T47D (cell line): ENCODE measurements around the gene GRPEL1.

Source experiments
- DNase-seq, 2 experiments: peaks; one replicate each; pipeline versions ENCODE4 v3.0.0 to v3.0.0-alpha.2; 2011 to 2012; ENCODE audit warnings: low read depth in 1 of 2, low spot score in 1 of 2
- JUND ChIP-seq: IDR thresholded peaks from 2 replicates; pipeline ENCODE4 v1.6.1; 2012; ENCODE audit warnings: low read depth
- in situ Hi-C: cut with HindIII; loops from 2 replicates; pipeline ENCODE4 v1.10.0; 2016; ENCODE audit warnings: low sequenced_read_pairs, low pct_unique_long_range_greater_than_20kb

The GRPEL1 gene

GRCh38 chr4:7043284-7044136, 24.4 kb downstream of the GRPEL1 start, which contains the start of gene TADA2B:
TADA2B (plus strand) TSS chr4:7043372; CDS start chr4:7043580, 208 bp downstream.
- in situ Hi-C loops: no loop called here
- no peak for DNase-seq
- no peak for TF ChIP-seq JUND

- in situ Hi-C loops: no loop called here
- no peak for TF ChIP-seq JUND
- peak; percentile 97 for DNase-seq
These were observed 25.2 kb downstream of the GRPEL1 start for GRCh38 chr4:7042503-7043283.

GRCh38 chr4:7041801-7042502, 25.9 kb downstream of the GRPEL1 start:
- in situ Hi-C loops: no loop called here
- TF ChIP-seq JUND: no peak
- DNase-seq: no peak

DNA sequence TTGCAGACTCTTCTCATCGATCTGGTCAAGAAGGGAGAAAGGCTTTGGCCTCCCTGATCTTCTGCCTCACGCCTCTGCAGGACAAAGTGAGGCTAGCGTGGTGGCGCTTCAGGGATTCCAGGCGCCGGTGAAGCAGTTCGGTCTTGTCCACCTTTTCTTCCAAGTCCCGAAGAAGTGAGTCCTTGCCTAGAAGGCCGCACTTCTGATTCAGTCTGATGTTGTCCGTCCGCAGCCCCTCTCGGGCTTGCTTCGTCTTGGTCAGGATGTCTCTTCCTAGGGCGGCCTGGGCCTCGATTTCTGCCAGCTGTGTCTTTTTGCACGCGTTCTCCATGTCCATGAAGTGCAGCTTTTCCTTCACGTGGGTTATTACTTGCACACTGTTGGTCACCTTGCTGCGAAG, 26.6 kb downstream of the GRPEL1 start:
- in situ Hi-C loops: no loop called here
- TF ChIP-seq JUND: no peak
- DNase-seq: no peak

DNA sequence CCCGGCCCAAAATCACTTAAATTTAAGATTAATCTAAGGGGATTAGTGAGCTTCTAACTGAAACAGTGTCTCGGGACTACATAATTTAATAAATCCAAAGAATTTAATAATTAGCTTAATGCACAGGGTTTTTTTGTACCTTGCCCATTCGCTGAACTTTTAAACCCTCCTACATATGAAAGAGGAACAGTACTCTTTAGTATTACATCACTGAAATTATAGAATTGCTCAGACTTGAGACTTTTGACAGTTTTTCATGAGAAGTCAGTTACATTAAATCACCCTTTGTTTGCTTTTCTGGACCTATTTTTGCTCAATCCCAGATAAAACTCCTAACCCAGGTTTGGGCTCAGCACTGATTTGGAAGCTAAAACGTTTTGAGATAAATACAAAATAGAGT, 27.1 kb downstream of the GRPEL1 start:
- DNase-seq: no peak
- TF ChIP-seq JUND: no peak

GRCh38 chr4:7037425-7037824, 30.4 kb downstream of the GRPEL1 start:
- DNase-seq: no peak
- in situ Hi-C loops: no loop called here
- TF ChIP-seq JUND: no peak

More for the DNA sequence above, 27.1 kb downstream of the GRPEL1 start:
- in situ Hi-C loops: no loop called here

- in situ Hi-C loops: no loop called here
- no peak for TF ChIP-seq JUND
These were observed 33.4 kb downstream of the GRPEL1 start for GRCh38 chr4:7034262-7035081.

GRCh38 chr4:7032596-7032995, 35.3 kb downstream of the GRPEL1 start:
- no peak for TF ChIP-seq JUND
- in situ Hi-C loops: no loop called here
- DNase-seq: no peak

More at GRCh38 chr4:7034262-7035081, 33.4 kb downstream of the GRPEL1 start:
- DNase-seq: peak; percentile 83 to 84

DNA sequence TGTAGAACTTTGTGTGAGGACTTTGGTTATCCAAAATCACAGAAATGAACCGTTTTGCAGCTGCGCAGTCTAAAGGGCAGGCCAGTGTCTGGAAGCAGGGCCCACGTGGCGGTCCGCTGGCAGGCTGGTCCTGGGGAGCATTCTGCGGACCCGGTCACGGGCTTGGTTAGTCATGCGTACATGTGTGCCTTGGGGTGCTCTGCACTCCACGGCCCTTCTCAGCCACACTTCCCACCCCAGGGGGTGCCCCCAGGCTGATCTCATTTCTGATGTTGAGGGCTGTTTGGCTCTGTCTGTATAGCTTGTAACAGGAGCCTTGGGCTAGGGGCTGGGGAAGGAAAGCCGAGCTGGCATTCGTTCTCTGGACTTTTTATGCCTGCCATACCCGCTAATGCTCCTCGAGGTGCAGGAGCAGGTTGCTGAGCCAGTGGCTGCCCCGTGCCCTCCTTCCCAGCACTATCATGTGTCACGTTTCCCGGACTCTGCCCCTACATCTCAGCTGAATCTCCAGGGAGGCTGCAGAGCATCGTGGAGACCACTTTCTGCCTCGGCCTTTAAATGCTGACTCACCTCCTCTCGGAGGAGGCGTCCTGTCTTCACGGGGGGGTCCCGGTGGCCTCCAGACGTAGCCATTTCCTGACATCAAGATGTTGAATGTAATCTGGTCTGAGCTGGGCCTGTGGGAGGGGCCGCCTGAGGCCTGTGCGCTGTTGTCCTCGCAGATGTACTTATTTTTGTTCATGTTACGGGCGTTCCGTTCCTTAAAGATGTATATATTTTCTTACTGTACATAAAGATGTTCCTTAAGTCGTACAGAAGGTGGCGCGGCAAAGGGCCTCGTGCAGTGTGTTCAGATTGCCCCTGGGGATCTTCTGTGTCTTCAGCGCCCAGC, 36.1 kb downstream of the GRPEL1 start:
- DNase-seq: no peak
- TF ChIP-seq JUND: no peak
- in situ Hi-C loops: no loop called here

DNA sequence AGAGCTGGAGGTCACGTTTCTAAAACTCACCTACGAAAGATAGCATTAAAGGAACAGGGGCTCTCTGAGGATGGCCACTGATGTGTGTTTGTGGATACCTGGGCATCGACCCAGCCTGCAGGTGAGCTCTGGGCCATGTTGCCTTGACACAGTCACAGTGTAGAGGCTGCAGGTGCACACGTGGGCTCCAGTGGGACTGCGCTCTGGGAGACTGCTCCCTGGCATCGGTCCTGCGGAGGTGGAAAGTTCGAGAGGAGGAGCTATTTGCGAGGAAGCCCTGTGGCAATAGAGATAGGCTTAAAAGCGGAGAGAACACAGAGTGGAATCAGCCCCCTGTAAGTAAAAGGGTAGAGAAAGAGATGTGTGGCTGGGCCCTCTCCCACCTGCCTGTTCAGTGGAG, 37.0 kb downstream of the GRPEL1 start:
- no peak for DNase-seq
- TF ChIP-seq JUND: no peak
- in situ Hi-C loops: no loop called here

GRCh38 chr4:7029921-7030320, 37.9 kb downstream of the GRPEL1 start:
- in situ Hi-C loops: no loop called here
- DNase-seq: no peak
- no peak for TF ChIP-seq JUND
